SK-N-SH (cell line): ENCODE measurements around the gene LIG1. TPM values are rescaled to one million over a fixed set of nuclear protein-coding genes. Genes with fewer than 3 reads are reported as not detected.

Source experiments
- CTCF ChIA-PET: fragments of 300-600, 350-600 bp; formaldehyde crosslinking; extraction: SDS; loops from one replicate; lab custom pipeline; 2021; lab: Yijun Ruan, JAX
- POLR2A ChIA-PET: fragments of 350-600 bp; sonication (Branson Sonifier 250); formaldehyde crosslinking; extraction: SDS; loops from one replicate; lab custom pipeline; 2020; ENCODE audit warnings: antibody characterized with exemption, inconsistent platforms; lab: Yijun Ruan, JAX
- DNase-seq: peaks from one replicate; pipeline ENCODE4 v3.0.0; 2012
- H2AFZ ChIP-seq: fragments of 200-600 bp; sonication (generic); 2 replicates; pipeline ENCODE4 v1.8.1; 2016; ENCODE audit warnings: antibody characterized with exemption, mild to moderate bottlenecking, low read depth
- H3F3A ChIP-seq: fragments of 200-600 bp; sonication (generic); replicated peaks from 2 replicates; pipeline ENCODE3; 2016; ENCODE audit warnings: antibody characterized with exemption, mild to moderate bottlenecking; ENCODE audit not compliant: insufficient read depth
- H3K27ac ChIP-seq, 2 experiments: fragments of 200-500 bp in 1 of 2; fragments of 200-600 bp in 1 of 2; sonication (Bioruptor generic) in 1 of 2; sonication (generic), shearing (Covaris generic) in 1 of 2; 2 replicates each; pipeline versions ENCODE4 v1.5.1 to v1.6.1; 2014 to 2016; ENCODE audit warnings: low read depth in 2 of 2, inconsistent platforms in 1 of 2, low read length in 1 of 2, mild to moderate bottlenecking in 1 of 2, mixed read lengths in 1 of 2
- H3K27me3 ChIP-seq: fragments of 200-600 bp; sonication (generic), shearing (Covaris generic); 2 replicates; pipeline ENCODE4 v1.6.1; 2016; ENCODE audit warnings: mixed run types; ENCODE audit not compliant: insufficient read depth
- H3K36me3 ChIP-seq, 2 experiments: fragments of 200-500 bp in 1 of 2; fragments of 200-600 bp in 1 of 2; sonication (Bioruptor generic) in 1 of 2; sonication (generic) in 1 of 2; replicated peaks in 1 of 2; 2 replicates each; pipeline versions ENCODE3 to v1.5.1; 2014 to 2016; ENCODE audit warnings: low read length in 1 of 2, mild to moderate bottlenecking in 1 of 2; ENCODE audit not compliant: insufficient read depth in 2 of 2, control insufficient read depth in 1 of 2
- H3K4me1 ChIP-seq, 2 experiments: fragments of 200-500 bp in 1 of 2; fragments of 200-600 bp in 1 of 2; sonication (Bioruptor generic) in 1 of 2; sonication (generic), shearing (Covaris generic) in 1 of 2; 2 replicates each; pipeline versions ENCODE4 v1.5.1 to v1.6.1; 2014 to 2016; ENCODE audit warnings: low read depth in 1 of 2, low read length in 1 of 2, mixed run types in 1 of 2; ENCODE audit not compliant: insufficient read depth in 2 of 2, control insufficient read depth in 1 of 2
- H3K4me2 ChIP-seq: fragments of 200-600 bp; sonication (generic), shearing (Covaris generic); 2 replicates; pipeline ENCODE4 v1.6.1; 2017; ENCODE audit warnings: mixed run types
- H3K4me3 ChIP-seq, 2 experiments: fragments of 200-500 bp in 1 of 2; fragments of 200-600 bp in 1 of 2; sonication (Bioruptor generic) in 1 of 2; sonication (generic), shearing (Covaris generic) in 1 of 2; 2 replicates each; pipeline versions ENCODE4 v1.5.1 to v1.8.1; 2014 to 2016; ENCODE audit warnings: low read depth in 2 of 2, inconsistent platforms in 1 of 2, low read length in 1 of 2, mild to moderate bottlenecking in 1 of 2, mixed read lengths in 1 of 2, moderate library complexity in 1 of 2
- H3K79me2 ChIP-seq: fragments of 200-600 bp; sonication (generic); 2 replicates; pipeline ENCODE4 v1.8.1; 2017; ENCODE audit warnings: mild to moderate bottlenecking; ENCODE audit not compliant: insufficient read depth
- H3K9ac ChIP-seq: fragments of 200-600 bp; sonication (generic); 2 replicates; pipeline ENCODE4 v1.6.1; 2017; ENCODE audit warnings: mixed run types
- H3K9me2 ChIP-seq: fragments of 200-600 bp; sonication (generic); 2 replicates; pipeline ENCODE4 v1.6.1; 2017; ENCODE audit warnings: mixed run types
- H3K9me3 ChIP-seq: fragments of 200-600 bp; sonication (generic); 2 replicates; pipeline ENCODE4 v1.6.1; 2017; ENCODE audit warnings: mixed run types, mild to moderate bottlenecking, moderate library complexity
- H4K20me1 ChIP-seq: fragments of 200-600 bp; sonication (generic); 2 replicates; pipeline ENCODE4 v1.6.1; 2017; ENCODE audit warnings: mild to moderate bottlenecking, mixed run types; ENCODE audit not compliant: insufficient read depth
- CHD2 ChIP-seq: fragments of 150-350 bp; IDR thresholded peaks from 2 replicates; pipeline ENCODE4 v1.6.1; 2018; ENCODE audit warnings: low read length; ENCODE audit not compliant: partially characterized antibody
- CTCF ChIP-seq: fragments of 200-600 bp; sonication (generic); IDR thresholded peaks from 2 replicates; pipeline ENCODE4 v1.6.1; 2017; ENCODE audit warnings: antibody characterized with exemption, mild to moderate bottlenecking, moderate library complexity
- ELF1 ChIP-seq: IDR thresholded peaks from 2 replicates; pipeline ENCODE4 v1.4.0; 2012
- EZH2phosphoT487 ChIP-seq: fragments of 200-600 bp; sonication (generic); IDR thresholded peaks from 2 replicates; pipeline ENCODE4 v1.6.1; 2017; ENCODE audit warnings: low read depth, mixed run types, mild to moderate bottlenecking, antibody characterized with exemption, moderate library complexity, borderline replicate concordance
- FOSL2 ChIP-seq: IDR thresholded peaks from 2 replicates; pipeline ENCODE4 v1.4.0; 2012; ENCODE audit warnings: low read depth, mild to moderate bottlenecking, moderate library complexity, borderline replicate concordance
- FOXM1 ChIP-seq: IDR thresholded peaks from 2 replicates; pipeline ENCODE4 v1.4.0; 2012; ENCODE audit warnings: low read depth, mild to moderate bottlenecking
- MAX ChIP-seq: IDR thresholded peaks from 2 replicates; pipeline ENCODE4 v1.4.0; 2012; ENCODE audit warnings: low read depth
- MXI1 ChIP-seq: IDR thresholded peaks from 2 replicates; pipeline ENCODE4 v1.6.1; 2012; ENCODE audit warnings: mild to moderate bottlenecking, low read depth, low read length, improper control_type of control experiment
- POLR2AphosphoS5 ChIP-seq: IDR thresholded peaks from 2 replicates; pipeline ENCODE4 v1.6.1; 2012; ENCODE audit warnings: low read depth, low read length
- RCOR1 ChIP-seq: fragments of 150-350 bp; IDR thresholded peaks from 2 replicates; pipeline ENCODE4 v1.6.1; 2017; ENCODE audit warnings: antibody characterized with exemption, low read length
- RXRA ChIP-seq: IDR thresholded peaks from 2 replicates; pipeline ENCODE4 v1.4.0; 2012; ENCODE audit warnings: low read depth, mild to moderate bottlenecking, borderline replicate concordance
- SMC3 ChIP-seq: IDR thresholded peaks from 2 replicates; pipeline ENCODE4 v1.6.1; 2012; ENCODE audit warnings: low read depth, low read length, improper control_type of control experiment
- TAF1 ChIP-seq: IDR thresholded peaks from 2 replicates; pipeline ENCODE4 v1.6.1; 2012; ENCODE audit warnings: low read depth, mild to moderate bottlenecking, low read length, moderate library complexity, borderline replicate concordance
- TCF12 ChIP-seq: IDR thresholded peaks from 2 replicates; pipeline ENCODE4 v1.4.0; 2012
- TEAD4 ChIP-seq: IDR thresholded peaks from 2 replicates; pipeline ENCODE4 v1.4.0; 2012; ENCODE audit warnings: mild to moderate bottlenecking, borderline replicate concordance; ENCODE audit not compliant: insufficient read depth
- USF1 ChIP-seq: IDR thresholded peaks from 2 replicates; pipeline ENCODE4 v1.4.0; 2012; ENCODE audit warnings: low read depth, borderline replicate concordance
- USF2 ChIP-seq: fragments of 150-350 bp; IDR thresholded peaks from 2 replicates; pipeline ENCODE4 v1.6.1; 2017; ENCODE audit warnings: antibody characterized with exemption, low read length, low read depth, borderline replicate concordance
- WGBS: methylation state at CpG from one replicate; pipeline ENCODE4 v1.1.6; 2017; ENCODE audit warnings: low lambda C conversion rate; 5-methylcytosine and 5-hydroxymethylcytosine counted together
- polyA plus RNA-seq, 3 experiments: library from polyadenylated mRNA; depleted of rRNA; stranded (reverse); fragments of >200 nt; gene quantifications; 2 replicates each; pipeline ENCODE4 v1.2.3, GENCODE V29; 2012

LIG1 gene
- polyA plus RNA-seq, 1 of the 3 experiments (the other 2 are of a cell fraction), result 53.0 TPM

GRCh38 chr19:48183356-48183755 lies 13.2 kb upstream of the LIG1 start:
- Histone ChIP-seq H4K20me1 (no peaks in the 10 kb centered on the region), H3K4me1 (no peaks in the 10 kb centered on the region), H3K27me3 (no peaks in the 10 kb centered on the region), H3K4me2 (no peak overlapping the region), H3K27ac (no peak overlapping the region), H3K4me3 (no peak overlapping the region), H3K36me3 (peaks cover 0 to 13% of the 10 kb centered on the region in 2 experiments), H3K9me3 (peaks cover 8% of the 10 kb centered on the region; the same call in 1 of the 2 replicates), H2AFZ (no peak overlapping the region), H3K9me2 (no peaks in the 10 kb centered on the region), H3F3A (peaks cover 5% of the 10 kb centered on the region), H3K9ac (no peak overlapping the region), H3K79me2 (no peaks in the 10 kb centered on the region)
- no peak for DNase-seq
- ChIA-PET CTCF (interaction anchor here (0.7 kb wide), 1 partner anchor 84 kb away, joined by 3 read pairs; no protein-coding TSS in a partner anchor), POLR2A (no interaction called here)
- WGBS, result 98% methylated on average over 9 of the region's 9 CpGs
- no peak for TF ChIP-seq RCOR1
- no peak for TF ChIP-seq ELF1
- TF ChIP-seq EZH2phosphoT487, result no peak
- no peak for TF ChIP-seq FOXM1
- TF ChIP-seq MAX, result no peak
- TF ChIP-seq FOSL2, result no peak
- no peak for TF ChIP-seq SMC3
- no peak for TF ChIP-seq TAF1
- no peak for TF ChIP-seq CHD2
- TF ChIP-seq TEAD4, result no peak
- no peak for TF ChIP-seq POLR2AphosphoS5
- no peak for TF ChIP-seq TCF12
- TF ChIP-seq RXRA, result no peak
- no peak for TF ChIP-seq USF2
- no peak for TF ChIP-seq MXI1

- Histone ChIP-seq H2AFZ (no peak overlapping the region), H3K27ac (no peak overlapping the region), H3K36me3 (peaks cover 0 to 13% of the 10 kb centered on the region in 2 experiments), H3K27me3 (no peaks in the 10 kb centered on the region), H3K9me2 (no peaks in the 10 kb centered on the region), H4K20me1 (no peaks in the 10 kb centered on the region), H3F3A (peaks cover 5% of the 10 kb centered on the region), H3K79me2 (no peaks in the 10 kb centered on the region), H3K4me2 (no peak overlapping the region), H3K4me1 (no peaks in the 10 kb centered on the region), H3K9me3 (peaks cover 8% of the 10 kb centered on the region; the same call in 1 of the 2 replicates), H3K4me3 (no peak overlapping the region), H3K9ac (no peak overlapping the region)
- 97% methylated on average over 36 of the region's 38 CpGs for WGBS
- no peak for DNase-seq
- POLR2A ChIA-PET, result no interaction called here
- CTCF ChIA-PET, result no interaction called here
- TF ChIP-seq USF1, result no peak
- TF ChIP-seq CTCF, result peak; percentile 16; the same call in 1 of the 2 replicates
Observed at GRCh38 chr19:48182434-48182833, 12.3 kb upstream of the LIG1 start.
